ENCODE measurements around the gene VASN. TPM values are rescaled to one million over a fixed set of nuclear protein-coding genes. Genes with fewer than 3 reads are reported as not detected.

Gene VASN
- total and polyA plus RNA-seq, 5 donors from 2014 or later: 0.14 to 0.57 TPM; not detected in 3

GRCh38 chr16:4395055-4395726 is 23.5 kb downstream of the VASN start:
- H3K36me3 Mint-ChIP-seq: peaks cover 19% of the 10 kb centered on the region
- Histone ChIP-seq H3K36me3 (ENCODE audit: control insufficient read depth, insufficient read depth, low read length) (peaks cover 71% of the 10 kb centered on the region), H3K27me3 (ENCODE audit: control insufficient read depth, insufficient read depth, low read length) (no peaks in the 10 kb centered on the region), H3K9me3 (ENCODE audit: control insufficient read depth in 2 of 2, low read length in 2 of 2) (no peaks in the 10 kb centered on the region), H3K27ac (ENCODE audit: insufficient read depth, low read length, poor library complexity, severe bottlenecking) (no peak overlapping the region), H3K4me3 (ENCODE audit: low read depth, low read length) (no peak overlapping the region), H3K4me1 (ENCODE audit: control insufficient read depth, insufficient read depth, low read length, poor library complexity, severe bottlenecking) (peaks cover 5% of the 10 kb centered on the region)
- H3K4me3 Mint-ChIP-seq: peak overlapping the region in 1 of 4 donors; percentile 27
- peak overlapping the region in 2 of 3 donors; percentile 46 to 48 for H3K27ac Mint-ChIP-seq
- no peaks in the 10 kb centered on the region for H3K9me3 Mint-ChIP-seq
- ATAC-seq (ENCODE audit: low read depth in 2 of 2) (no peak), DNase-seq (no peak)
- no peaks in the 10 kb centered on the region for H3K27me3 Mint-ChIP-seq
- peaks cover 0 to 12% (median 5%) of the 10 kb centered on the region in 4 donors for H3K4me1 Mint-ChIP-seq

GRCh38 chr16:4399001-4399730 is 27.5 kb downstream of the VASN start:
- peaks cover 62% of the 10 kb centered on the region for H3K36me3 ChIP-seq (ENCODE audit: control insufficient read depth, insufficient read depth, low read length)
- no peak overlapping the region for H3K4me3 ChIP-seq (ENCODE audit: low read depth, low read length)
- Mint-ChIP-seq H3K36me3 (peaks cover 30% of the 10 kb centered on the region), H3K27me3 (no peaks in the 10 kb centered on the region), H3K27ac (no peak overlapping the region), H3K4me1 (peaks cover 0 to 22% (median 17%) of the 10 kb centered on the region in 4 donors), H3K4me3 (no peak overlapping the region), H3K9me3 (no peaks in the 10 kb centered on the region)
- no peaks in the 10 kb centered on the region for H3K4me1 ChIP-seq (ENCODE audit: control insufficient read depth, insufficient read depth, low read length, poor library complexity, severe bottlenecking)
- DNase-seq (no peak), ATAC-seq (ENCODE audit: low read depth in 2 of 2) (no peak)
- H3K9me3 ChIP-seq (ENCODE audit: control insufficient read depth in 2 of 2, low read length in 2 of 2): no peaks in the 10 kb centered on the region
- H3K27me3 ChIP-seq (ENCODE audit: control insufficient read depth, insufficient read depth, low read length): no peaks in the 10 kb centered on the region
- H3K27ac ChIP-seq (ENCODE audit: insufficient read depth, low read length, poor library complexity, severe bottlenecking): no peak overlapping the region

- H3K27me3 Mint-ChIP-seq: peaks cover 9% of the 10 kb centered on the region
- H3K27me3 ChIP-seq (ENCODE audit: control insufficient read depth, insufficient read depth, low read length): no peaks in the 10 kb centered on the region
- H3K27ac ChIP-seq (ENCODE audit: insufficient read depth, low read length, poor library complexity, severe bottlenecking): no peak overlapping the region
- H3K9me3 ChIP-seq (ENCODE audit: control insufficient read depth in 2 of 2, low read length in 2 of 2): no peaks in the 10 kb centered on the region
- peaks cover 65% of the 10 kb centered on the region for H3K36me3 ChIP-seq (ENCODE audit: control insufficient read depth, insufficient read depth, low read length)
- peaks cover 0 to 2% (median 0%) of the 10 kb centered on the region in 7 donors for H3K9me3 Mint-ChIP-seq
- H3K4me3 ChIP-seq (ENCODE audit: low read depth, low read length): no peak overlapping the region
- H3K4me1 ChIP-seq (ENCODE audit: control insufficient read depth, insufficient read depth, low read length, poor library complexity, severe bottlenecking): no peaks in the 10 kb centered on the region
- H3K27ac Mint-ChIP-seq: peak overlapping the region in 2 of 3 donors; percentile 41 to 84
- DNase-seq (no peak), ATAC-seq (ENCODE audit: low read depth in 2 of 2) (no peak)
- peaks cover 38% of the 10 kb centered on the region for H3K36me3 Mint-ChIP-seq
- H3K4me1 Mint-ChIP-seq: peaks cover 0 to 30% (median 21%) of the 10 kb centered on the region in 4 donors
- H3K4me3 Mint-ChIP-seq: peak overlapping the region in 2 of 4 donors; percentile 44 to 55
Measured at GRCh38 chr16:4401094-4401501, 29.4 kb downstream of the VASN start.

- H3K36me3 Mint-ChIP-seq: peaks cover 35% of the 10 kb centered on the region
- H3K4me3 Mint-ChIP-seq: peak overlapping the region in 2 of 4 donors; percentile 35 to 44
- Histone ChIP-seq H3K9me3 (ENCODE audit: control insufficient read depth in 2 of 2, low read length in 2 of 2) (no peaks in the 10 kb centered on the region), H3K4me3 (ENCODE audit: low read depth, low read length) (no peak overlapping the region), H3K36me3 (ENCODE audit: control insufficient read depth, insufficient read depth, low read length) (peaks cover 65% of the 10 kb centered on the region), H3K4me1 (ENCODE audit: control insufficient read depth, insufficient read depth, low read length, poor library complexity, severe bottlenecking) (no peaks in the 10 kb centered on the region), H3K27me3 (ENCODE audit: control insufficient read depth, insufficient read depth, low read length) (no peaks in the 10 kb centered on the region), H3K27ac (ENCODE audit: insufficient read depth, low read length, poor library complexity, severe bottlenecking) (no peak overlapping the region)
- no peak for ATAC-seq (ENCODE audit: low read depth in 2 of 2)
- H3K4me1 Mint-ChIP-seq: peaks cover 0 to 30% (median 21%) of the 10 kb centered on the region in 4 donors
- H3K9me3 Mint-ChIP-seq: peaks cover 0 to 5% (median 0%) of the 10 kb centered on the region in 7 donors
- peak overlapping the region in 2 of 3 donors; percentile 41 to 46 for H3K27ac Mint-ChIP-seq
- peaks cover 10% of the 10 kb centered on the region for H3K27me3 Mint-ChIP-seq
- DNase-seq: no peak
Measured at GRCh38 chr16:4401510-4401909, 29.9 kb downstream of the VASN start.

GRCh38 chr16:4402439-4403132 is 30.9 kb downstream of the VASN start:
- peaks cover 70% of the 10 kb centered on the region for H3K36me3 ChIP-seq (ENCODE audit: control insufficient read depth, insufficient read depth, low read length)
- H3K36me3 Mint-ChIP-seq: peaks cover 35% of the 10 kb centered on the region

GRCh38 chr16:4403133-4403949 is 31.7 kb downstream of the VASN start:
- Mint-ChIP-seq H3K27ac (no peak overlapping the region), H3K36me3 (peaks cover 35% of the 10 kb centered on the region), H3K4me3 (peak overlapping the region in 1 of 4 donors; percentile 47), H3K4me1 (peaks cover 0 to 30% (median 21%) of the 10 kb centered on the region in 4 donors), H3K27me3 (peaks cover 10% of the 10 kb centered on the region), H3K9me3 (peaks cover 0 to 5% (median 0%) of the 10 kb centered on the region in 7 donors)
- H3K27me3 ChIP-seq (ENCODE audit: control insufficient read depth, insufficient read depth, low read length): no peaks in the 10 kb centered on the region
- DNase-seq (no peak), ATAC-seq (ENCODE audit: low read depth in 2 of 2) (no peak)
- H3K4me3 ChIP-seq (ENCODE audit: low read depth, low read length): no peak overlapping the region
- no peaks in the 10 kb centered on the region for H3K9me3 ChIP-seq (ENCODE audit: control insufficient read depth in 2 of 2, low read length in 2 of 2)
- no peak overlapping the region for H3K27ac ChIP-seq (ENCODE audit: insufficient read depth, low read length, poor library complexity, severe bottlenecking)
- peaks cover 4% of the 10 kb centered on the region for H3K4me1 ChIP-seq (ENCODE audit: control insufficient read depth, insufficient read depth, low read length, poor library complexity, severe bottlenecking)
- peaks cover 71% of the 10 kb centered on the region for H3K36me3 ChIP-seq (ENCODE audit: control insufficient read depth, insufficient read depth, low read length)

More at GRCh38 chr16:4402439-4403132, 30.9 kb downstream of the VASN start:
- Histone ChIP-seq H3K27me3 (ENCODE audit: control insufficient read depth, insufficient read depth, low read length) (no peaks in the 10 kb centered on the region), H3K9me3 (ENCODE audit: control insufficient read depth in 2 of 2, low read length in 2 of 2) (no peaks in the 10 kb centered on the region), H3K4me1 (ENCODE audit: control insufficient read depth, insufficient read depth, low read length, poor library complexity, severe bottlenecking) (no peaks in the 10 kb centered on the region), H3K4me3 (ENCODE audit: low read depth, low read length) (no peak overlapping the region), H3K27ac (ENCODE audit: insufficient read depth, low read length, poor library complexity, severe bottlenecking) (no peak overlapping the region)
- H3K27ac Mint-ChIP-seq: no peak overlapping the region
- DNase-seq (peak; percentile 45 to 54 (median 53)), ATAC-seq (ENCODE audit: low read depth in 2 of 2) (peak; percentile 55 to 63)
- peaks cover 0 to 30% (median 21%) of the 10 kb centered on the region in 4 donors for H3K4me1 Mint-ChIP-seq
- H3K27me3 Mint-ChIP-seq: peaks cover 10% of the 10 kb centered on the region
- H3K4me3 Mint-ChIP-seq: peak overlapping the region in 1 of 4 donors; percentile 35
- H3K9me3 Mint-ChIP-seq: peaks cover 0 to 5% (median 0%) of the 10 kb centered on the region in 7 donors
